A673 (cell line): ENCODE measurements around the gene ZHX3.

Source experiments
- CTCF ChIP-seq: fragments of 300-800, 200-600 bp; sonication (generic); conservative IDR thresholded peaks from 2 replicates; pipeline ENCODE4 v1.5.1; 2017; ENCODE audit warnings: low read depth, mild to moderate bottlenecking, antibody characterized with exemption, low read length, moderate library complexity, mixed read lengths
- EZH2 ChIP-seq: fragments of 200-600 bp; sonication (generic); IDR thresholded peaks from 2 replicates; pipeline ENCODE4 v1.6.1; 2017; ENCODE audit warnings: borderline replicate concordance, low read depth, mild to moderate bottlenecking, mixed read lengths, antibody characterized with exemption, low read length; ENCODE audit not compliant: poor library complexity, severe bottlenecking

- TF ChIP-seq CTCF (no peak), EZH2 (no peak)
Measured at GRCh38 chr20:41138475-41139226, 178.9 kb downstream of the ZHX3 start.
